ENCODE data around the gene LRRC14B. TPM values are rescaled to one million over a fixed set of nuclear protein-coding genes. Genes with fewer than 3 reads are reported as not detected.

LRRC14B gene
- total and polyA plus RNA-seq, 8 donors, result 0.05 to 0.37 TPM; not detected in 6

- TF ChIP-seq EP300 (IDR thresholded peaks at IDR 0.05) (no peak), POLR2AphosphoS5 (IDR thresholded peaks at IDR 0.05) (no peak), POLR2A (IDR thresholded peaks at IDR 0.05) (no peak)
- TF ChIP-seq, protein P1, sequence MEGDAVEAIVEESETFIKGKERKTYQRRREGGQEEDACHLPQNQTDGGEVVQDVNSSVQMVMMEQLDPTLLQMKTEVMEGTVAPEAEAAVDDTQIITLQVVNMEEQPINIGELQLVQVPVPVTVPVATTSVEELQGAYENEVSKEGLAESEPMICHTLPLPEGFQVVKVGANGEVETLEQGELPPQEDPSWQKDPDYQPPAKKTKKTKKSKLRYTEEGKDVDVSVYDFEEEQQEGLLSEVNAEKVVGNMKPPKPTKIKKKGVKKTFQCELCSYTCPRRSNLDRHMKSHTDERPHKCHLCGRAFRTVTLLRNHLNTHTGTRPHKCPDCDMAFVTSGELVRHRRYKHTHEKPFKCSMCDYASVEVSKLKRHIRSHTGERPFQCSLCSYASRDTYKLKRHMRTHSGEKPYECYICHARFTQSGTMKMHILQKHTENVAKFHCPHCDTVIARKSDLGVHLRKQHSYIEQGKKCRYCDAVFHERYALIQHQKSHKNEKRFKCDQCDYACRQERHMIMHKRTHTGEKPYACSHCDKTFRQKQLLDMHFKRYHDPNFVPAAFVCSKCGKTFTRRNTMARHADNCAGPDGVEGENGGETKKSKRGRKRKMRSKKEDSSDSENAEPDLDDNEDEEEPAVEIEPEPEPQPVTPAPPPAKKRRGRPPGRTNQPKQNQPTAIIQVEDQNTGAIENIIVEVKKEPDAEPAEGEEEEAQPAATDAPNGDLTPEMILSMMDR (IDR thresholded peaks at IDR 0.05), result no peak
- intact Hi-C loops (cut with DNase I; ENCODE audit: low total_unique reads), result no loop called here
- WGBS, 5 donors, result 55 to 72% (median 70%) methylated on average over 3 to 4 of the region's 4 CpGs
- H3K36me3 ChIP-seq, result peaks cover 6 to 46% (median 37%) of the 10 kb centered on the region in 4 donors
- DNase-seq, result no peak
- H3K27ac ChIP-seq, result no peak overlapping the region
- no peaks in the 10 kb centered on the region for H3K27me3 ChIP-seq
- H3K9me3 ChIP-seq, result no peaks in the 10 kb centered on the region
- no peak overlapping the region for H3K4me3 ChIP-seq
- no peaks in the 10 kb centered on the region for H3K4me1 ChIP-seq
These were observed 9.7 kb downstream of the LRRC14B start for GRCh38 chr5:200985-201384.

DNA sequence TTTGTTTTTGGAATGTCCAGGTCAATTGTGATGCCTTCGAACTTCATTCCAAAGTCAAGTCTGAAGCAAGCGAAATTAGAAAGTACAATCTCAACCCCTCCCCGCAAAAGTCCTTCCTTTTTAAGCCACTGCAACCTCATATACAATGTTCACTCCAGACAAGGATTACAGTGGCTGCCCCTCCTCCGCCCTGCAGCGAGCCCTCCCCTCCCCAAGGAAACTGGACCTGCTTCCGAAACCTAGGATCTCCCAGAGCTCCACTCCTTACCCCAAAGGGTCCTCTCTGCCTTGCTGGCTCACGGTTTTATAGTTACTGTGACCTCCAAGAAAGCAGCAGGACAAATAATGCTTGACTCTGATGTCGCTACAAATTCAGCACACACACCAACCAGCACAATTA is 10.4 kb downstream of the LRRC14B start:
- no peak for DNase-seq
- no peak overlapping the region for H3K27ac ChIP-seq
- intact Hi-C loops (cut with DNase I; ENCODE audit: low total_unique reads), result no loop called here
- peaks cover 0 to 6% (median 3%) of the 10 kb centered on the region in 4 donors for H3K4me1 ChIP-seq
- TF ChIP-seq POLR2A (IDR thresholded peaks at IDR 0.05) (no peak), EP300 (IDR thresholded peaks at IDR 0.05) (no peak), POLR2AphosphoS5 (IDR thresholded peaks at IDR 0.05) (no peak)
- TF ChIP-seq, protein P1 (IDR thresholded peaks at IDR 0.05), result no peak
- H3K4me3 ChIP-seq, result no peak overlapping the region
- H3K27me3 ChIP-seq, result no peaks in the 10 kb centered on the region
- peaks cover 6 to 48% (median 39%) of the 10 kb centered on the region in 4 donors for H3K36me3 ChIP-seq
- WGBS, 5 donors, result 88 to 96% (median 93%) methylated on average over 8 of the region's 8 CpGs
- no peaks in the 10 kb centered on the region for H3K9me3 ChIP-seq

DNA sequence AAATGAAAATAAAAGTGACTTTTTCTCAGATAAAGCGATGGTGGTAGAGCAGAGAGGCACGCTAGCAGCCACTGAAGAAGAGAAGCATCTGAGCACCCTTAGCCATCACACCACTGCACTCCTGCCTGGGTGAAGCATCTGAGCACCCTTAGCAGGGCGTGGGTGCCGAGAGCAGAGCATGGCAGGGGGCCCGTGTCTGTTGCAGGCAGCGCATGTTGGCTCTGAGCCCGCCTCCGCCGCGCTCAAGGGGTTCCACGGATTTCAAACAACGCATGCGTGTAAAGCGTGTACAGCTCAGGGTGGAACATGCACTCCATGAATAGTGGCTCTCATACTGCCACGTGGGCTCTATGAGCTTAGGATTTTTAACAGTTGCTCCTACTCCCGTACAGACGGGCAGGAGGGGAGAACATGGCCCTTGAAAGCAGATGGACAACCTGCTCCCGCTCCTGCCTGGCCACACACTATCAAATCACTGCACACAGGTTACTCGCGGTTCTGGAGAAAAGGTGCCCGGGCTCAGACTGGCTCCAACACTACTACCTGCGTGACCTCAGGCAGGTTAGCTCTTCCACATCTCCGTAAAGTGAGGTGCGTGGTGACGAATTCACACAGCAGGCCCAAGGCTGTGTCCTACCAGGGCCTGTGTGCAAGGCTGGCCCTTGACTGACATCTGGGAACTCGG is 12.1 kb downstream of the LRRC14B start:
- intact Hi-C loops (cut with DNase I; ENCODE audit: low total_unique reads), result no loop called here
- Histone ChIP-seq H3K4me1 (peaks cover 0 to 14% (median 5%) of the 10 kb centered on the region in 4 donors), H3K9me3 (no peaks in the 10 kb centered on the region), H3K4me3 (no peak overlapping the region), H3K36me3 (peaks cover 6 to 62% (median 46%) of the 10 kb centered on the region in 4 donors), H3K27me3 (no peaks in the 10 kb centered on the region), H3K27ac (no peak overlapping the region)
- 91 to 95% (median 94%) methylated on average over 24 to 26 of the region's 26 CpGs for WGBS, 5 donors
- DNase-seq, result no peak
- TF ChIP-seq POLR2AphosphoS5 (IDR thresholded peaks at IDR 0.05) (no peak), POLR2A (IDR thresholded peaks at IDR 0.05) (no peak), EP300 (IDR thresholded peaks at IDR 0.05) (no peak)
- TF ChIP-seq, protein P1 (IDR thresholded peaks at IDR 0.05), result no peak

- WGBS, 5 donors, result 87 to 96% (median 89%) methylated on average over 6 of the region's 6 CpGs
- no peak overlapping the region for H3K27ac ChIP-seq
- H3K9me3 ChIP-seq, result no peaks in the 10 kb centered on the region
- H3K27me3 ChIP-seq, result no peaks in the 10 kb centered on the region
- peaks cover 0 to 14% (median 5%) of the 10 kb centered on the region in 4 donors for H3K4me1 ChIP-seq
- peaks cover 6 to 56% (median 43%) of the 10 kb centered on the region in 4 donors for H3K36me3 ChIP-seq
- no peak for DNase-seq
- TF ChIP-seq POLR2AphosphoS5 (IDR thresholded peaks at IDR 0.05) (no peak), POLR2A (IDR thresholded peaks at IDR 0.05) (no peak), EP300 (IDR thresholded peaks at IDR 0.05) (no peak)
- TF ChIP-seq, protein P1 (IDR thresholded peaks at IDR 0.05), result no peak
- intact Hi-C loops (cut with DNase I; ENCODE audit: low total_unique reads), result no loop called here
- H3K4me3 ChIP-seq, result no peak overlapping the region
These were observed 12.7 kb downstream of the LRRC14B start for GRCh38 chr5:204001-204400.
